ENCODE data around the gene COA4. TPM values are rescaled to one million over a fixed set of nuclear protein-coding genes. Genes with fewer than 3 reads are reported as not detected.

COA4 gene
- total RNA-seq, 1 donor from 2014 or later: 76.3 TPM

DNA sequence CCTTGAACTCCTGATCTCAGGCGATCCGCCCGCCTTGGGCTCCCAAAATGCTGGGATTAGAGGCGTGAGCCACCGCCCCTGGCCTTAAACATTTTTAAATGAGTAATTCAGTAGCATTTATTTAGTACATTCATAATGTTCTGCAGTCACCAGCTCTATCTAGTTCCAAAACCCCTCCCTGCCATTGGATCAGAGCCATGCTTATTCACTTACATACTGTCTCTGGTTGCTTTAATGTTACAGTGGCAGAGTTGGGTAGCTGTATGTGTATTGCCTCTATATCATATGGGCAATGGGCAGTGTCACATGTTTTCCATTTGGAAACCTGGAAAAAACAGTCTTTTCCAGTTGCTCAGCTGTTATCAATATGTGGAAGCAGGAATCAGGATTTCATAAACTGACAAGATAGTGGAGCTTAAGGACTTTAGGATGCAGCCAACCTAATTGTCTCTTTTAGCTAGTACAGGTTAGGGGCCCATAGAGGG, 10.5 kb downstream of the COA4 start:
- DNase-seq (ENCODE audit: low spot score): no peak

DNA sequence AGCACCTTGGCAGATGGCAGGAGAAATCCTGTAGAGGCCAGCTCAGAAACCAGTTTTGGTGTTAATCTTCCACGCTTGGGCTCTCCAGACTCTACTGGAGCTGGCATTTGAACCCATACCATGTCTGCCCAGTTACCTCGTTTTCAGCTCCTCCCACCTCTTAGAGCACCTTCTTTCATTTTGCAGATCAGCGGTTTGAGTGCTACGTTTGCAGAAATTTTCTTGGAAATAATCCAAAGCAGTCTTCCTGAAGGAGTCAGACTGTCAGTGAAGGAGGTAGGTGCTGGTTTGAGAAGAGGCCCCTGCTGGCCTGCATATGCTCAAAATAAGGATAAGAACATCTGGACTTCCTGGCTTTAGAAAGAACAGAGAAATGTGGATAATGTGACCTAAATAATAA, 13.7 kb downstream of the COA4 start:
- DNase-seq (ENCODE audit: low spot score): no peak

DNA sequence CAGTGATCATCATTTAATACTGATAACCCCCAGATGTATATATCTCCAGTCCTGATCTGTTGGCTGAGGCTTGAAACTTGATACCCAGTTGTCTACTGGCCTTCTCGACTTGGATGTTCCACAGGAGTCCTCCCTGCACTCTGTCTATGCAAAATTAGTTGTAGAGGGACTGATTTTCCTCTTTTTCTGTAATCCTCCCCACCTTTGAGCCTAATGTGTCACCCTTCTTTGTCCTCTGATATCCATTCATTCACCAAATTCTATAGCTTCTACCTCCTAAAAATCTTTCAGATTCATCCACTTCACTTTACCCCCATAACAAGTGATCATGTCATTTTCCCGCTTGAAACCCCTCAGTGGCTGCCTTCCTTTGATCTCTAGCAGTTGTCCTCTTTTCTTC, 16.4 kb downstream of the COA4 start:
- DNase-seq (ENCODE audit: low spot score): no peak

DNA sequence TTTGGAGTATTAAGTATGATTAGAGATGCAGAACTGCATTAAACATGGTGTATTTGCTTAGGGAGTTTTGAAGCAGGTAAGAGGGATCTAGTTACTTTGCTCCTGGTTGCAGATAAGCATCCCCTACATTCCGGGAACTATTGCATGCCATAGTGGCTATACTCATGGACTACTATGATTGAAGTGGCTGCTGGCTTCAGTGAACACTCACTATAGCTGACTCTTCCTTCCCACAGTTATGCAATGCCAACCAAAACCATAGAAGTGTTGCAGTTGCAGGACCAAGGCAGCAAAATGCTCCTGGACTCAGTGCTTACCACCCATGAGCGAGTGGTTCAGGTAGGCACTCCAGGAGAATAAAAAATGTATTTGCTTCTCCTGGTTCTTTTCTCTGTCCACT, 17.0 kb downstream of the COA4 start:
- DNase-seq (ENCODE audit: low spot score): no peak

DNA sequence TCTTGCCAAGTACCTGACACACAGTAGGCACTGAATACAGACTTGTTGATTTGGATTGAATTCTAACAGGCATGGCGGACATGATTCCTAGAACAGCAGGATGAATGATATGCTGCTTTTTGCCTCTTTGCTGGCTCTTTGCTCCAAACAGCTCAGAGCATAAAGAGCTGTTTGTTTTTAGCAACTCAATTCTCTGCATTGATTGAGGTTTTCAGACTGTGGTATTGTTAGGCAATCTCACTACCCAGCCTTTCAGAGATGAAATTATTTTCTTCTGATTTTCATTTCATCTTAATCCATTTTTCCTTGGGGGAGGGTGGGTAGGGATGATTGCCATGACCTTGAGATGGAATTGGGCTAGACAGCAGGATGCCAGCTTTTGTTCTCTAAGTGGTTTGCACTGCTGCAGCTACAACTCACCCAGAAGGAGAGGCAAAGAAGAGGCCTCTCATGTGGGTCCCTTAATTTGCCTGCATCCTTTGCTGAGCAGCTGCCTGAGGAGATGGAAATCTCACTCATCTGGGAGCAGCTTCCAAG, 20.5 kb downstream of the COA4 start:
- no peak for DNase-seq (ENCODE audit: low spot score)

DNA sequence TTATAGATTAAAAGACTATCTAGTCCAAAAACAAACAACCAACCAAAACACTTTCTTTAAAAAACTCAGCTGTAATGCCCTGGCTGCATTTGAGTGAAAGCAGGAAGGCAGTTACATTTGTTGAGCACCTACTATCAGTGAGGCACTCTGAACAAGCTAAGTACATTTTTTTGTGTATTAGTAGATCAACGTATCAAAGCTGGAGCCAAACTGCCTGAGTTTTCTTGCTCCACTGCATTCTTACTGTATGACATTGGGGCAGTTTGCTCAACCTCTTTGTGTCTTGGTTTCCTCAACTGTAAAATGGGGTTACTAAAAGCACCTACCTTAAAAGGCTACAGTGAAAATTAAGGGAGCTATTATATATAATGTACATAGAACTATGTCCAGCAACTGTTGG, 22.0 kb downstream of the COA4 start:
- no peak for DNase-seq (ENCODE audit: low spot score)

DNA sequence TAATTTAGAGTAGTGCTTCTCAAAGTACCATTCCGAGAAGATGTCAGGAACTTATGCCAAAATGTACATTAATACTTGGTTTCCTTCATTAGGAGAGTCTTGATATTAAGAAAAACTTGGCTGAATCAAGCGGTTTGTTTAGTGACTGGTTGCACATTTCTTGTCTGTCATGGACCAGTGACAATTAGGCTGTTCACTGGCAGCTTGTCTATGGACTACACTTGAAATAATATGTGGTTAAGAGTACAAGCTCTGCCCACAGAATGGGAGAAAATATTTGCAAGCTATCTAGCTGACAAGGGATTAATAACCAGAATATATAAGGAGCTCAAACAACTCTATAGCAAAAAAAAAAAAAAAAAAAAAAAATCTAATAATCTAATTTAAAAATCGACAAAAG, 24.6 kb downstream of the COA4 start:
- no peak for DNase-seq (ENCODE audit: low spot score)

DNA sequence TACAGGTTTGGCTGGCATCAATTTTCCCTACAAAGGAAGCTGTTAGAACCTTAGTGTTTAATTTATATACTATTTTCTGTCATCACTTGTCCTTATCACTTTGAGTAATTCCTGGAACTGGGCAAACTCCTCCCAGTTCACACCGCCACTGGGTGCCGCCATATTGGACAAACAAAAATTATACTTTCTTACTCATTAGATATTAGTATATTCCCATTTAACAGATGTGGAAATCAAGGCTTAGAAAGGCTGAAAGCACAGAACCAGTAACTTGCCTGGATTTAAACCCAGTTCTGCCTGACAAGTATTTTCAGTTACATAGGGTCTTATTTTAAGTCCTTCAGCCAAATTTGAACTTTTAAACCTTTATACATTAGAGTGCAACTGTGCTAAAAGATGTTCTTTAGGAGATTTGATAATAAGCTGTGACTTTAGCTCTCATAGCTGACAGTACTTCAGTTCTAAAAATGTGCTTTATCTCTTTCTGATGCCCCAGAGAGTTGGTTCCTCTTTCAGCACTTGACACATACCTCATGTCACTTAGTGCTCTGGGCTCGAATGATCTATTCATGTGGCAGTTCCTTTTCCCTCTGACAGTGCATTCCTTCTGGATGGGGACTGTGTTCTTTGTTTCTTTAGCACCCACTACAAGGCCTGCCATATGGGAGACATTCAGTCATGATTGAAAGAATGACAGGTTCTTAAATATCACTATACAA, 25.4 kb downstream of the COA4 start:
- no peak for DNase-seq (ENCODE audit: low spot score)

DNA sequence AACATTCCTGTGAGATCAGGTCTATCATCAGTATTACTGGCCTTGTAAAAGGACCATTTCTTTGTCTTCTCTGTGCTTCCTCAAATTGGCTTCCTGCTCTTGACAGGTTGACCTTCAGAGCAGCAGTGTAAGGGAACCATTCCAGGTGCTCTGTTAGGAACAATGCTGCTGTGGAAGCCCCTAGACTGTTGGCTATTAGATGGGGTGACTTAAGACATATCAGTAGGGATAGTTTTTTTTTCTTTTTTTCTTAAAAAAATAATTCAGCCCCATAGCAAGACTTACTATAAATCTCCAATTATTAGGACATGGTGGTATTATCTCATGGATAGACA, 37.6 kb downstream of the COA4 start:
- no peak for DNase-seq (ENCODE audit: low spot score)

DNA sequence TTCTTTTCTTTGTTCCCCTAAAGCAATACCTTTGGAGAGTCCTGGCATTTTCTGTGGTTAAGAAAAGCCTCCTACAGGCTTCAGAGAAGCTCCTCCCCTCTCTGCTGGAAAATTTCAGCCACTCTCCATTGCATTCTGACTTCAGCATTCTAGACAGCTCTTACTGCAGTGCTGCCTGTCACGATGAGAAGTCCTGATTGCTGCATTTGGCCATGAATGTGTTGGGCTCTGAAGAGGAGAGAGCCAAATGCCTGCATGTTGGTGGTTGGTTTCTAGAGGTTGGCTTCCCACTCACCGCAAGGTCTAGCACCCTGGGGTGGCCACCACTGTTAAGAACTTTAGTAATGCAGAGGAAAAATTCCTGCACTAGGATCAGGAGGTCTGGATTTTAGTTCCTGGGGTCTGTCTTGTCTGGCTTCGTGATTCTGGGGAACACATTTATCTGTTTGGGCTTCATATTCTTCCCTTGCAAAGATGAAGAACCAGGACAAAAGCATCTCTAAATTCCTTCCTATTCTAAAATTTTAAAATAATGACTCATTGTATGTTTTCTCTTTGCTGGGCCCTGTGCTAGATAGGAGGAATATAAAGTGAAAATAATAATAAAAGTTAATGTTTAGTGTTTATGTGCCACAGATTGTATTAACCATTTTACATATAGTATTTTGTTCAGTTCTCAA, 38.1 kb downstream of the COA4 start:
- no peak for DNase-seq (ENCODE audit: low spot score)

DNA sequence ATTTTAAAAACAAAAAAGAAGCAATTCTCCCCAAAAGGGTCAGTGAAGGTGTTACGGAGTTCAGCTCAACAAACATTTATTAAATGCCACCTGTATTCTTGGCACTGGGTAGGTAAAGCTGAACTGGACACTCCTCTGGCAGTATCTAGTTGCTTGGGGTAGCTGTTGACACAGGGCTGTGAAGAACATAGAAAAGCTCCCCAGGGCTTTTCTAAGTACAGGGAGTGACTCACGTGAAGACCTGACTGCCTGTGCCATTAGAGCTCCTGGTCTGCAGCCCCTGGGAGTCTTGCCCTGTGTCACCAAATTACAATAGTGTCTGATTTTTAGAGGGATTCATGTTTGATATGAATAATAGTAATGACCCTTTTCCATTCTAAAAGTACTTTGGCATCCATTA, 43.6 kb downstream of the COA4 start:
- no peak for DNase-seq (ENCODE audit: low spot score)

DNA sequence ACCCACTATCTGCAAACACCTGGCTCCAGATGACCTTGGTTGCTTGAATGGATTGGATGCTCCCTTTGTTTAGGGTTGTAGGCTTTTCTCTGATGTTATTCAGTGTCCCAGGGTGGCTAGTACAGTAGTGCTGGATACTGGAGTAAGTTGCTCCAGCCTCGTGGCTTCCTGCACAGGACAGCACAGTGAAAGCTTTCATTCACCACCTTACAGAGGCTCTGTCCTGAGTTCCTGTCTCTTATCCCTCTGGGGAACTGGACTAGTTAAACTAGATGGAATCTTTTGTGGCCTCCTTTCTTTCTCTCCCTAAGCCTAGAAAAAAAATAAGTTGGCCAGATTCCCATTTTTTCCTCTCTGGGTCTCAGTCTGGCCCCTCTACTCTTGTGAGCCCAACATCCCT, 46.4 kb downstream of the COA4 start:
- DNase-seq (ENCODE audit: low spot score): no peak

Other genes starting within 250 kb of the COA4 start
- 58.1 TPM for gene PLEKHB1, start 230.3 kb downstream of the COA4 start, total RNA-seq
- 168 TPM for gene RAB6A, start 115.8 kb downstream of the COA4 start, total RNA-seq
- 28.1 TPM for gene MRPL48, start 89.0 kb downstream of the COA4 start, total RNA-seq
- 19.5 TPM for gene PAAF1, start 153 bp upstream of the COA4 start, total RNA-seq
- 10.2 TPM for gene DNAJB13, start 74.2 kb upstream of the COA4 start, total RNA-seq
- gene UCP2, start 106.0 kb upstream of the COA4 start, total RNA-seq: 37.9 TPM
- 2.0 TPM for gene UCP3, start 132.2 kb upstream of the COA4 start, total RNA-seq

All from mucosa of gallbladder (tissue), 1 donor.